BJ (cell line): ENCODE results near the gene HINFP. TPM values are rescaled to one million over a fixed set of nuclear protein-coding genes. Genes with fewer than 3 reads are reported as not detected.
A peak's percentile ranks its signal among the peaks of the same experiment; 100 is the strongest.

Experiments used
- CTCF ChIA-PET: fragments of 350-600 bp; formaldehyde crosslinking; extraction: SDS; loops from one replicate; lab custom pipeline; 2021; ENCODE audit warnings: antibody characterized with exemption, inconsistent platforms; lab: Yijun Ruan, JAX
- POLR2A ChIA-PET: fragments of 300-600 bp; sonication (Branson Sonifier 250); formaldehyde crosslinking; extraction: SDS; loops from one replicate; lab custom pipeline; 2021; ENCODE audit warnings: antibody characterized with exemption; lab: Charles Lee
- DNase-seq: peaks from one replicate; pipeline ENCODE4 v3.0.0-alpha.2; 2011; ENCODE audit warnings: low read depth
- H3K27me3 ChIP-seq: 2 replicates; pipeline ENCODE4 v1.6.0; 2011; ENCODE audit warnings: low read length; ENCODE audit not compliant: control insufficient read depth, insufficient read depth
- H3K36me3 ChIP-seq: 2 replicates; pipeline ENCODE4 v1.5.1; 2011; ENCODE audit warnings: low read length; ENCODE audit not compliant: control insufficient read depth, insufficient read depth
- H3K4me3 ChIP-seq: 2 replicates; pipeline ENCODE4 v1.5.1; 2011; ENCODE audit warnings: low read depth, mild to moderate bottlenecking, control low read depth, low read length
- polyA plus RNA-seq: library from polyadenylated mRNA; depleted of rRNA; stranded (reverse); fragments of >200 nt; gene quantifications from 2 replicates; pipeline ENCODE4 v1.2.3, GENCODE V29; 2011
- TF ChIP-seq, protein P1 (sequence below): IDR thresholded peaks from 2 replicates; pipeline ENCODE4 v1.5.1; 2011; ENCODE audit warnings: low read depth, mild to moderate bottlenecking, control low read depth, inconsistent platforms, low read length, moderate library complexity; ENCODE audit not compliant: insufficient read depth

Gene HINFP
- polyA plus RNA-seq, 1 experiment = 27.3 TPM

DNA sequence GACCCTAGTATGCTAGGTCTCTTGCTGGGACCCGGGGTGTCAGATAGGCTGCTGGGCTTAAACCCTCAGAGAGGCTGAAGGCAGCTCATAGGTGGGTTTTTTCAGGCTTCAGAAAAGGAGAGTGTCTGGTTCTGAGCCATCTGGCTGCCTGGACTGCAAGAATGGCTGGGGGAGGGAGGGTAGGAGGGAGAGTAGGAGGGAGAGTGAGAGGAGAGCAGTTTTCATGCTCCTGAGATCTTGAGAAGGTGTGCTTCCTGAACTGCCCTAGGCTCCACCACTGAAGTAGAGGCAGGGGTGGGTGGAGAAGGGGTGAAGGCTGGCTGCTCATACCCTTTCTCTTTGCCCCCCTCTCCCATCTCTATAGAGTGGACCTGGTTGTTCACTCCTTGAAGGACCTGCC lies 32.1 kb upstream of the HINFP start:
- POLR2A ChIA-PET = no interaction called here
- Histone ChIP-seq H3K27me3 (no peaks in the 10 kb centered on the region), H3K36me3 (peaks cover 5% of the 10 kb centered on the region), H3K4me3 (no peak overlapping the region)
- no peak for DNase-seq
- CTCF ChIA-PET = no interaction called here
- TF ChIP-seq, protein P1, sequence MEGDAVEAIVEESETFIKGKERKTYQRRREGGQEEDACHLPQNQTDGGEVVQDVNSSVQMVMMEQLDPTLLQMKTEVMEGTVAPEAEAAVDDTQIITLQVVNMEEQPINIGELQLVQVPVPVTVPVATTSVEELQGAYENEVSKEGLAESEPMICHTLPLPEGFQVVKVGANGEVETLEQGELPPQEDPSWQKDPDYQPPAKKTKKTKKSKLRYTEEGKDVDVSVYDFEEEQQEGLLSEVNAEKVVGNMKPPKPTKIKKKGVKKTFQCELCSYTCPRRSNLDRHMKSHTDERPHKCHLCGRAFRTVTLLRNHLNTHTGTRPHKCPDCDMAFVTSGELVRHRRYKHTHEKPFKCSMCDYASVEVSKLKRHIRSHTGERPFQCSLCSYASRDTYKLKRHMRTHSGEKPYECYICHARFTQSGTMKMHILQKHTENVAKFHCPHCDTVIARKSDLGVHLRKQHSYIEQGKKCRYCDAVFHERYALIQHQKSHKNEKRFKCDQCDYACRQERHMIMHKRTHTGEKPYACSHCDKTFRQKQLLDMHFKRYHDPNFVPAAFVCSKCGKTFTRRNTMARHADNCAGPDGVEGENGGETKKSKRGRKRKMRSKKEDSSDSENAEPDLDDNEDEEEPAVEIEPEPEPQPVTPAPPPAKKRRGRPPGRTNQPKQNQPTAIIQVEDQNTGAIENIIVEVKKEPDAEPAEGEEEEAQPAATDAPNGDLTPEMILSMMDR = no peak

DNA sequence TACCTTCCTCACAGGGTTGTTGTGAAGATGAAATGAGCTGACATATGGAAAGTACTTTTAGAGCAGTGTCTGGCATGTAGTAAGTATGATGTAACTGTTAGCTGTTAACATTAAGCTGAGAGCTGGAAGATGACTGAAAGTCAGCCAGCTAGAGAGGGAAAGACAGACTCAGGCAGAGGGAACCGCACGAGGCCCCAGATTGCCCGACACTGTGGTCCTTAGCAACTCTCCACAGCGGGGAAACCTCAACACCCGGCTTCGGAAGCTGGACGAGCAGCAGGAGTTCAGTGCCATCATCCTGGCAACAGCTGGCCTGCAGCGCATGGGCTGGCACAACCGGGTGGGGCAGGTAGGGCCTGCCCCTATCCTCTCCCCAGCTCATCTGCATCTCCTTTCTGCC lies 30.2 kb upstream of the HINFP start:
- H3K27me3 ChIP-seq = no peaks in the 10 kb centered on the region
- DNase-seq = no peak
- TF ChIP-seq, protein P1 = no peak
- H3K4me3 ChIP-seq = no peak overlapping the region
- H3K36me3 ChIP-seq = peaks cover 5% of the 10 kb centered on the region
- POLR2A ChIA-PET = no interaction called here
- CTCF ChIA-PET = interaction anchor here (0.6 to 1.6 kb wide), 4 partner anchors 29 to 479 kb away, joined by 3 to 5 read pairs (median 4); partner anchors contain the start of gene NLRX1

DNA sequence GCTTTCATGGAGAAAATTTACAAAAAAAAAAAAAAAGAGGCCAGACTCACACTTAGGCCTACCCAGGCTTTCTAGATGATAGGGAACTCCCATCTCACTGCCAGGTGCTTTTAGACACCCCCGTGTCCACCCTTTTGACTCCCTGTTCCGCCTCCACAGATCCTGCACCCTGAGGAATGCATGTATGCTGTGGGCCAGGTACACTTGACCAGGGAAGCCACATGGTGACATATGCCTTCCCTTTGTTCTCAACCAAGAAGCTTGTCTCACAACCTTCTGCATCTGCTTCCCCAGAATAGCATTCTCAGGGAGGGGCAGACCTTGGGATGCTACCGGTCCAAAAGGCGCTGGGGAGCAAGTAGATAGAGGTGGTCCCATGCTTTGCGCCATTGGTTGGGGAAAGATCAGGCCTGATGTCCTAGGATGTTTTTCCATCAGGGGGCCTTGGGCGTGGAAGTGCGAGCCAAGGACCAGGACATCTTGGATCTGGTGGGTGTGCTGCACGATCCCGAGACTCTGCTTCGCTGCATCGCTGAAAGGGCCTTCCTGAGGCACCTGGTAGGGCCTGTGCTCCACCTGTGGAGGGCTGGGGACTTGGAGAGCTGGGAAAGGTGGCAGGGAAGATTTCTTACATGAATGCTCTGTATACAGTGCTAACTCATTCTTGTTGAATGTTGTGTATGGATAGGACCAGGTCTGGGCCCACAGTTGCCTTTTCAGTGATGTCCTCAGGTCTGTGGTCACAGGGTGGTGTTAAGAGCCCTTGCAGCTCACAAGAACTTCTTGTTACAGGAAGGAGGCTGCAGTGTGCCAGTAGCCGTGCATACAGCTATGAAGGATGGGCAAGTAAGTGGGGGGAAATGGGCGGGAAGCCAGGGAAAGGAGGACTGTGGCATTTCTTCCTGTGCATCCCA lies 29.2 kb upstream of the HINFP start:
- Histone ChIP-seq H3K36me3 (peaks cover 5% of the 10 kb centered on the region), H3K27me3 (no peaks in the 10 kb centered on the region), H3K4me3 (no peak overlapping the region)
- ChIA-PET CTCF (interaction anchor here (1.1 to 1.6 kb wide), 5 partner anchors 30 to 104 kb away, joined by 3 to 5 read pairs (median 3); partner anchors contain the start of gene NLRX1), POLR2A (interaction anchor here (0.6 to 0.7 kb wide), 2 partner anchors 10 to 63 kb away, joined by 3 to 14 read pairs; no protein-coding TSS in a partner anchor)
- no peak for DNase-seq
- TF ChIP-seq, protein P1 = no peak

DNA sequence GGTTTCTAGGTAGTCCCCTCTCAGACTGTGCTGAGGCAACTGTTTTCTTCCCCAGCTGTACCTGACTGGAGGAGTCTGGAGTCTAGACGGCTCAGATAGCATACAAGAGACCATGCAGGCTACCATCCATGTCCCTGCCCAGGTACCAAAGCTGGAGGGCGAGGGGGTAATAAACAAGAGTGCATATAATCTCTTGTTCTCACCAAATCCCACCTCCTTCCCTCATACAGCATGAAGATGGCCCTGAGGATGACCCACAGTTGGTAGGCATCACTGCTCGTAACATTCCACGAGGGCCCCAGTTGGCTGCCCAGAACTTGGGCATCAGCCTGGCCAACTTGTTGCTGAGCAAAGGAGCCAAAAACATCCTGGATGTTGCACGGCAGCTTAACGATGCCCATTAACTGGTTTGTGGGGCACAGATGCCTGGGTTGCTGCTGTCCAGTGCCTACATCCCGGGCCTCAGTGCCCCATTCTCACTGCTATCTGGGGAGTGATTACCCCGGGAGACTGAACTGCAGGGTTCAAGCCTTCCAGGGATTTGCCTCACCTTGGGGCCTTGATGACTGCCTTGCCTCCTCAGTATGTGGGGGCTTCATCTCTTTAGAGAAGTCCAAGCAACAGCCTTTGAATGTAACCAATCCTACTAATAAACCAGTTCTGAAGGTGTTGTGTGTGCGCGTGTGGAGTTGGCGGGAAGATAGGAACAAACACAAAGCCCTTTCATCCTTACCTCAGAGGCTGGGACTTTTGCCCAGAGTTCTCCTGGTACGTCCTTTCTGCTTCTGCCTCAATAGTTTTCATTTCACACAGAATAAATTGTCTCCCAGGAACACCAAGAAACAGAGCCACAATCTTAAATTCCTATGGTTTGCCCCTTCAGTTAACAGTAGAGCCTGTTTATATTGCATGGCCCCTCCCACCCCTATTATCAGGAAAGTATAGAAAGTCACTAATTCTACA lies 28.2 kb upstream of the HINFP start:
- TF ChIP-seq, protein P1 = no peak
- Histone ChIP-seq H3K4me3 (peak overlapping the region; percentile 78), H3K36me3 (peaks cover 9% of the 10 kb centered on the region), H3K27me3 (no peaks in the 10 kb centered on the region)
- no peak for DNase-seq
- CTCF ChIA-PET = interaction anchor here (0.8 to 2.2 kb wide), 6 partner anchors 7 to 230 kb away, joined by 3 to 14 read pairs (median 3); partner anchors contain the start of genes HMBS and NLRX1
- POLR2A ChIA-PET = interaction anchor here (0.6 to 0.7 kb wide), 3 partner anchors 9 to 235 kb away, joined by 3 to 14 read pairs (median 11); no protein-coding TSS in a partner anchor
